Endodermal cell (in vitro differentiated cells): ENCODE results near the gene NPHP4. TPM values are rescaled to one million over a fixed set of nuclear protein-coding genes. Genes with fewer than 3 reads are reported as not detected.
"Not testable (repeated sequence)": the region's sequence is repeated elsewhere in the genome, so short reads cannot be mapped to it uniquely, and the experiment has no call there.

Experiments
- DNase-seq: peaks from one replicate; pipeline ENCODE4 v3.0.0-alpha.2; 2017
- H3K27ac ChIP-seq: 2 replicates; pipeline ENCODE4 v1.5.1; 2013; ENCODE audit warnings: mild to moderate bottlenecking, low read depth, low read length, moderate library complexity
- H3K27me3 ChIP-seq: 2 replicates; pipeline ENCODE4 v1.6.1; 2013; ENCODE audit warnings: mild to moderate bottlenecking, low read length, moderate library complexity; ENCODE audit not compliant: insufficient read depth, control insufficient read depth, poor library complexity, severe bottlenecking
- H3K36me3 ChIP-seq: 2 replicates; pipeline ENCODE4 v1.7.0; 2013; ENCODE audit warnings: mild to moderate bottlenecking, low read length, moderate library complexity; ENCODE audit not compliant: control insufficient read depth, insufficient read depth
- H3K4me1 ChIP-seq: one replicate; pipeline ENCODE4 v1.7.0; 2013; ENCODE audit warnings: low read length; ENCODE audit not compliant: control insufficient read depth, insufficient read depth
- H3K4me3 ChIP-seq: 2 replicates; pipeline ENCODE4 v1.5.1; 2013; ENCODE audit warnings: mild to moderate bottlenecking, low read length, moderate library complexity
- H3K9ac ChIP-seq: 2 replicates; pipeline ENCODE4 v1.6.1; 2013; ENCODE audit warnings: mild to moderate bottlenecking, low read length, moderate library complexity; ENCODE audit not compliant: poor library complexity, severe bottlenecking; ENCODE audit errors: extremely low read depth
- H3K9me3 ChIP-seq: 2 replicates; pipeline ENCODE4 v1.6.1; 2013; ENCODE audit warnings: mild to moderate bottlenecking, low read length, moderate library complexity; ENCODE audit not compliant: control insufficient read depth
- H3K27ac Mint-ChIP-seq: 2 replicates; pipeline ENCODE4 v1.8.0; 2020; ENCODE audit warnings: mixed read lengths
- H3K27me3 Mint-ChIP-seq: 2 replicates; pipeline ENCODE4 v1.8.0; 2021; ENCODE audit warnings: mild to moderate bottlenecking, mixed read lengths; ENCODE audit not compliant: insufficient read depth
- H3K36me3 Mint-ChIP-seq: 2 replicates; pipeline ENCODE4 v1.8.0; 2020; ENCODE audit warnings: low read depth, mixed read lengths
- H3K4me1 Mint-ChIP-seq: 2 replicates; pipeline ENCODE4 v1.8.0; 2020; ENCODE audit warnings: mixed read lengths
- H3K4me3 Mint-ChIP-seq: 2 replicates; pipeline ENCODE4 v1.8.0; 2020; ENCODE audit warnings: mild to moderate bottlenecking, moderate library complexity, mixed read lengths
- H3K9me3 Mint-ChIP-seq: 2 replicates; pipeline ENCODE4 v1.8.0; 2020; ENCODE audit warnings: mild to moderate bottlenecking, mixed read lengths
- CTCF ChIP-seq: fragments of 200-600 bp; sonication (generic); conservative IDR thresholded peaks from 2 replicates; pipeline ENCODE4 v1.5.0; 2021; ENCODE audit warnings: antibody characterized with exemption, mild to moderate bottlenecking
- WGBS, 2 experiments: methylation state at CpG; one replicate each; pipeline versions ENCODE4 v1.1.5 to v1.1.7; 2013; ENCODE audit warnings: missing lambda C conversion rate in 2 of 2, mixed read lengths in 1 of 2; ENCODE audit not compliant: insufficient coverage in 1 of 2, insufficient read length in 1 of 2; 5-methylcytosine and 5-hydroxymethylcytosine counted together
- total RNA-seq, 2 donors: library from RNA; stranded (reverse); fragmentation: NEBNext Ultra II Directional in 1 of 2; extraction: Animal tissue kit (Norgen Biotek cat#: 25700) in 1 of 2; gene quantifications; 2 replicates in 1 of 2; 3 replicates in 1 of 2; pipeline ENCODE4 v1.2.1, GENCODE V29; 2021

Gene NPHP4
- total RNA-seq, 2 donors from 2014 or later, result 19.1 to 25.4 TPM

- TF ChIP-seq CTCF, result no peak
- no peaks in the 10 kb centered on the region for H3K9me3 Mint-ChIP-seq
- Histone ChIP-seq H3K4me3 (no peak overlapping the region), H3K27ac (no peak overlapping the region), H3K36me3 (no peaks in the 10 kb centered on the region), H3K9ac (no peak overlapping the region), H3K27me3 (no peaks in the 10 kb centered on the region), H3K4me1 (no peaks in the 10 kb centered on the region), H3K9me3 (no peaks in the 10 kb centered on the region)
- whole genome bisulfite sequencing, 2 experiments, result 56 to 85% methylated on average over 2 to 4 of the region's 4 CpGs
- peaks cover 6% of the 10 kb centered on the region for H3K27me3 Mint-ChIP-seq
- H3K4me3 Mint-ChIP-seq, result no peak overlapping the region
- H3K36me3 Mint-ChIP-seq, result no peaks in the 10 kb centered on the region
- H3K4me1 Mint-ChIP-seq, result no peaks in the 10 kb centered on the region
- no peak overlapping the region for H3K27ac Mint-ChIP-seq
- DNase-seq, result no peak
Observed at GRCh38 chr1:6022193-6022592, 30.0 kb upstream of the NPHP4 start.

GRCh38 chr1:6019166-6019845 lies 27.1 kb upstream of the NPHP4 start:
- 91 to 93% methylated on average over 12 to 15 of the region's 15 CpGs for WGBS, 2 experiments
- no peaks in the 10 kb centered on the region for H3K9me3 ChIP-seq
- no peak overlapping the region for H3K9ac ChIP-seq
- H3K4me1 ChIP-seq, result no peaks in the 10 kb centered on the region
- H3K27me3 Mint-ChIP-seq, result peaks cover 6% of the 10 kb centered on the region
- H3K27me3 ChIP-seq, result no peaks in the 10 kb centered on the region
- H3K36me3 ChIP-seq, result no peaks in the 10 kb centered on the region
- no peak overlapping the region for H3K27ac ChIP-seq
- no peak overlapping the region for H3K4me3 ChIP-seq
- H3K4me1 Mint-ChIP-seq, result no peaks in the 10 kb centered on the region
- no peak overlapping the region for H3K27ac Mint-ChIP-seq
- H3K9me3 Mint-ChIP-seq, result no peaks in the 10 kb centered on the region
- TF ChIP-seq CTCF, result no peak
- no peak for DNase-seq
- H3K4me3 Mint-ChIP-seq, result no peak overlapping the region
- H3K36me3 Mint-ChIP-seq, result no peaks in the 10 kb centered on the region

- not testable (repeated sequence) for H3K27ac Mint-ChIP-seq, H3K27ac ChIP-seq, H3K36me3 ChIP-seq, H3K4me3 Mint-ChIP-seq, H3K9me3 ChIP-seq, H3K9ac ChIP-seq, H3K27me3 ChIP-seq, H3K9me3 Mint-ChIP-seq, DNase-seq, H3K27me3 Mint-ChIP-seq, H3K4me1 Mint-ChIP-seq, H3K4me1 ChIP-seq, H3K36me3 Mint-ChIP-seq, H3K4me3 ChIP-seq
- 89 to 94% methylated on average over 5 to 7 of the region's 7 CpGs for WGBS, 2 experiments
Observed at GRCh38 chr1:6017654-6018053, 25.4 kb upstream of the NPHP4 start.
